Measurements from ENCODE around the gene HDAC4.

Gene HDAC4

DNA sequence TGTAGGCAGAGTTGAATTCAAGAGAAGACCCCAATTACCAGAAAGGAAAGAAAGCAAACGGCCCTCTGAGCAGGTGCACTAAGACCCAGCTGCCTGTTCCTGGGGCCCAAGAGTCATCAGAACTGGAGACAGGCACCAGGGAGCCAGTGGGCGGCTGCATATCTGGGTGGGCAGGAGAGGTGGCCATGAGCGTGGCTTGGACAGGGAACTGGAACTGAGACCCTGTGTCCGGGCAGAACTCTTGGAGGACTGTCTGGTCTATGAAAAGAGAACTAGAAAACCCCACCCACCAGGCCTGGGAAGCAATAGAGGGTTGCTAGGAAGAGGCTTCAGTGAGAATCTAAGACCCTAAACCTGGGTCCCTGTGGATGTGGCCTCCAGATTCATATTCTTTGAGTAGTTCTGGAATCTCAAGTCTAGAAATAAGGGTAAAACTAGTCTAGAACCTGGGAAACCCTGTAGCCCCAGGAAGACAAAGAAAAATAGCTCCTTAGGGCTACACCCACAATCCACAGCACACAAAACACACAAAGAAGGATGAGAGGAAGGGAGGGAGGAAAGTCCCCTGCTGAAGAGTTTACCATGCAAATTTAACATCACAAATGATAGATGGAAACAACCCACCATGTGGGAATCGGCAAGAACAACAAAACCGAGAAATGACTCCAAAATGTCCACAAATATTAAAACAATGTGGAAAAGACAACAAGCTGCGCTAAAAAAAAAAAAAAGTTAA lies 147.0 kb downstream of the HDAC4 start:
- DNase-seq (ENCODE audit: low spot score) = no peak

- DNase-seq (ENCODE audit: low spot score) = no peak
Measured at GRCh38 chr2:239253264-239253663, 147.6 kb downstream of the HDAC4 start.

DNA sequence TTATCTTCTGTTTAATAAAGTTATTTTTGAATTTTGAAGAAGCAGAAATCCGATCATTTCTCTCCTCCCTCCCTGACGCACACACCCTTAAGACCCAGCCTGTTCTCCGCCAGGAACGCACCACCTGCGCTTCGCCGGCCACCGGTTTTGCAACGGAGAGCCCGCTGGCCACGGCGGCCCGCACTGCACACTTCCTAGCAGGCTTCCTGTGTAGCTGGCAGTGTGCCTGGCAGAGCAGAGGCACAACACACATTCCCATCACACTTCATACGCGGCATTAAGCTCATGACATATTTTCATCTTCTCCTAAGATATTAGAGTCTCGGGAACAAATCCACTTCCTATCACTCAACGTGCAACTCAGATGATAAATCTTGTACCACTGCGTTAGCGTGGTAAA lies 148.0 kb downstream of the HDAC4 start:
- DNase-seq (ENCODE audit: low spot score) = peak; percentile 87

GRCh38 chr2:239252393-239252792 lies 148.4 kb downstream of the HDAC4 start:
- DNase-seq (ENCODE audit: low spot score) = no peak

- no peak for DNase-seq (ENCODE audit: low spot score)
Measured at GRCh38 chr2:239251971-239252370, 148.8 kb downstream of the HDAC4 start.

GRCh38 chr2:239250216-239251081 lies 150.4 kb downstream of the HDAC4 start:
- DNase-seq (ENCODE audit: low spot score) = no peak

- no peak for DNase-seq (ENCODE audit: low spot score)
Measured at GRCh38 chr2:239249776-239250175, 151.0 kb downstream of the HDAC4 start.

- no peak for DNase-seq (ENCODE audit: low spot score)
Measured at GRCh38 chr2:239249048-239249447, 151.8 kb downstream of the HDAC4 start.

GRCh38 chr2:239247401-239248245 lies 153.2 kb downstream of the HDAC4 start:
- DNase-seq (ENCODE audit: low spot score) = no peak

DNA sequence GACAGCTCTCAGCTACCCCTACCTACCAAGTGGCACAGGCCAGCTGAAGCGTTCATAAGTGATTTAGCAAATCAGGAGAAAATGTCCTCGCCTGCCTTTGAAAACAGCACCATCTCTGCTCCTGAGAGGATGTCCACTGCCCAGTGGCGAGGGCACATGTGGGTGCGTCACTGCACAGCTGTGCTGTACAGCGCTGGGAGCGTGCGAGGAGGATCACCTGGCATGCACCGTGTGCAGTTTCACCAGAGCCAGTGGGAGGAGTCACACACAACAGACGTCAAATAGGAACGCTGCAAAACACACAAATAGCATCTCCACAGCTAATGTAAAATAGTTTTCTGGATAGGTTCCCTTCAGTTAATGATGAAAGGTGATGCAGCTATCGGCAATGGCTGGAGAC lies 154.1 kb downstream of the HDAC4 start:
- no peak for DNase-seq (ENCODE audit: low spot score)

- no peak for DNase-seq (ENCODE audit: low spot score)
Measured at GRCh38 chr2:239245872-239246721, 154.7 kb downstream of the HDAC4 start.

DNA sequence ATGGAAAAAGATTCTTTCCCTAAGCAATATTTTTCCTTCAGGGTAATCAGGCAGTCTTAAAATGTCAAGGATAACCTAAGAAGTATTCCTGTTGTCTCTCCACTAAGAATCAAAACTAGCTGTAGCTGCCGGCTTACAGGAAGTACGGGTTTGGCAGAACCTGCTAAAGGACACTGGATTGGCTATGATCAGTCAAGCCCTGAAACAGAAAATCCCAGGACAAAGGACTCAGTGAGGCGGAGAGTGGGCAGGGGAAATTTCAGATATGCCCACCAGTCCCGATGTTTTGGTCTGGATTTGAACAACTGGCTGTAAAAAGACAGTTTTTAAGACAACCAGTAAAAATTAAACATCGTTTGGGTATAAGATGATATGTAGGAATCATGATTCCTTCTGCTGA lies 155.7 kb downstream of the HDAC4 start:
- DNase-seq (ENCODE audit: low spot score) = no peak

GRCh38 chr2:239244625-239245024 lies 156.2 kb downstream of the HDAC4 start:
- DNase-seq (ENCODE audit: low spot score) = no peak

DNA sequence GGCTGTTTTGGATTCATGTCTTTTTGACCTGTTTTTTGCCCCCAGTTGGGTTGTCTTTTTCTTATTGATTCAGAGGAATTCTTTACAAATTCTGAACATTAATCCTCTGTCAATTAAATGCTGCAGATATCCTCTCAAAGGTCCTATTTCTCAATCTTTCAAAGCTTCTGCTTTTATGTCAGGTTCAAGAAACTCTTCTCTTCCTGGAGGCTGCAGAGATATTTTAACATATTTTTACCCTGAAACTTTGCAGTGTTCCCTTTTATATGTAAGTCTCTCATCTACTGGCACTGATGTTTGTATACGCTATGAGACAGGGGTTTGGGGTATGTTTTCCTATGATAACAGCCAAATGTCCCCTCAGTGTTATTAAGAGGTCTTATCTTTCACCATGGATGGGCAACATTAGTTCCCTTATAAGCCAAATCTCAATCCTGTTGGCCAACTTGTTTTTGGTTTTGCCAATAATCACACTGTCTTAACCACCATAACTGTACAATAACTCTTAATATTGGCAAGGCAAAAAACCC lies 159.3 kb downstream of the HDAC4 start:
- no peak for DNase-seq (ENCODE audit: low spot score)

GRCh38 chr2:239240414-239240881 lies 160.4 kb downstream of the HDAC4 start:
- DNase-seq (ENCODE audit: low spot score) = peak; percentile 95

DNA sequence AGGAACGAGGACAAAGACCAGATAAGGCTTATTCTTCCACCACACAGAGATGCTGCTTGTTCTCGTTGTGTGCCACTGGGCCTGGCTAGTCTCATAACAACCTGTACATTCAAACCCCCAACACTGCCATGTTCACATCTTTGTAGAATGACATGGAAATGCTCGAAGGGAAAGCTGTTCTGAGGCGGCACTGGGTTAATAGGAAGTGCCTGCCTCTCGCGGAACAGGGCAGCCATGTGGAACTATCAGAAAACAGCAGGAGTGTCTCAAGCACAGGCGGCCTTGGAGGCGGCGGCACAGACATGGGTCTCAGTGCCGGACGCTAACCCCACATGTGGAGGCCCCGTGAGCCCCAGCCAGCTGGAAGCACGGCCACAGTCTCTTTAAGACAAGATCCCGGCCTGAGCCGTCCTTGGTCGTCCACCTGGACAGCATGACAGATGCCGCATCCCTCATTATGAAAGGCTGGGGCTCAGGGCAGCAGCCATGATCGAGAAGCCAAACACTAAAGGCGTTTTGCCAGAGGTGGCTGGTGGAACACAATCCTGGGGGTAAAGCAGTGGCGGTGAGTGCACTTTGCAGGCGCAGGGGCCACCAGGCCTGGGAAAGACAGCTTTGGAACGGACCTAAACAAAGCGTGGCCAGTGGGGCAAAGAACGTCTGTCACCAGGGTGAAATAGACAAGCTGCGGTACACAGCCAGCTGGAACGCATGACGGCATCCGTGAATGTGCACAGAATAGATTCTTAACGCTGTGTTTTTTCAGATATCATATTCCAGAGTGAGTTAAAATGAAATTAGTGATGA lies 161.0 kb downstream of the HDAC4 start:
- no peak for DNase-seq (ENCODE audit: low spot score)

DNA sequence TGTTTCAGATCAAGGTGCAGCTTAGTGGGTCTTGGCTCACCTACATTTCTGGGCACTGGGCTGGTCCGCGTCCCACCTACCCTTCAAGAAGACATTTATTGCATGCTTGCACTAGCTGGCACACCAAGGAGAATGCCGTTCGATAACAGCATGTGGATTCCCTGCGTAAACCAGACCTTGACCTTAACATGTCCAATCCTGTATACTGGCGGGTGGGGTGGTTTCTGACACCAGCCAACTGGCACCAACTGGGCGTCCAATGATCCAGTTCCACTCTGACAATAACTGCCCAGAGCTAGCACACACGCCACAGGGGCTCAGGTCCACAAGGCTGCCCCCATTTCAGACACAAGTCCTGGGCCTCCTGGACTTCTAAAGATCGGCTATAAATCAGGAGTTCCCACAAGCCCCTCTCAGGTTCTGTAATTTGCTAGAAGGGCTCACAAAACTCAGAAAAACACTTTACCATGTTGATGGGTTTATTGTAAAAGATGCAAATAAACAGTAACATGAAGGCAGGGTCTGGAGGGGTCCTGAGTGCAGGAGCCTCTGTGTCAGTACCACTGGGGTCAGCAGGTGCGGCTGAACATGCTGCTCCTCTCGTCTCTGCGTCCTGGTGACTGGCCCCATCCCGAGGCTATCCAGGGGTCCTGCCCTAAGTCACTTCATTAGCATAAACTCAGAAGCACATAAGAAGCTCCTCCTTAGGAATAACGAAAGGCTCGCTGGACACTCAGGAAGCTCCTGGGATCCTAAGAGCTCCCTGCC lies 161.8 kb downstream of the HDAC4 start:
- DNase-seq (ENCODE audit: low spot score) = no peak

GRCh38 chr2:239238381-239238780 lies 162.4 kb downstream of the HDAC4 start:
- DNase-seq (ENCODE audit: low spot score) = no peak

GRCh38 chr2:239236808-239237205 lies 164.0 kb downstream of the HDAC4 start:
- no peak for DNase-seq (ENCODE audit: low spot score)
